T1000 (cell line): ENCODE measurements around the gene ZNF705A.
"Not testable (repeated sequence)": the region's sequence is repeated elsewhere in the genome, so short reads cannot be mapped to it uniquely, and the experiment has no call there.

ENCODE experiments used
- DNase-seq: peaks from one replicate; lab custom pipeline; 2025; ENCODE audit warnings: mixed read lengths; lab: John Stamatoyannopoulos, UW

ZNF705A gene

GRCh38 chr12:8184206-8184605 lies 27.4 kb downstream of the ZNF705A start:
- DNase-seq: not testable (repeated sequence)

- not testable (repeated sequence) for DNase-seq
These were observed 31.3 kb downstream of the ZNF705A start for GRCh38 chr12:8188088-8188487.

GRCh38 chr12:8197685-8198308 lies 41.0 kb downstream of the ZNF705A start:
- DNase-seq: not testable (repeated sequence)

GRCh38 chr12:8218711-8219382 lies 62.0 kb downstream of the ZNF705A start:
- not testable (repeated sequence) for DNase-seq

GRCh38 chr12:8221375-8221774 lies 64.6 kb downstream of the ZNF705A start:
- DNase-seq: not testable (repeated sequence)

GRCh38 chr12:8221844-8222243 lies 65.0 kb downstream of the ZNF705A start:
- DNase-seq: not testable (repeated sequence)

GRCh38 chr12:8222303-8222702 lies 65.5 kb downstream of the ZNF705A start:
- DNase-seq: not testable (repeated sequence)

GRCh38 chr12:8223646-8224045 lies 66.8 kb downstream of the ZNF705A start:
- not testable (repeated sequence) for DNase-seq

GRCh38 chr12:8224782-8225181 lies 68.0 kb downstream of the ZNF705A start:
- DNase-seq: not testable (repeated sequence)

- DNase-seq: no peak
These were observed 69.5 kb downstream of the ZNF705A start for GRCh38 chr12:8226355-8226754.

- DNase-seq: not testable (repeated sequence)
These were observed 70.3 kb downstream of the ZNF705A start, which contains the start of gene FAM90A1 for GRCh38 chr12:8226992-8227731. Gene FAM90A1 (minus strand): TSS chr12:8227618. CDS start chr12:8224832, 2,786 bp downstream.

GRCh38 chr12:8227732-8228077 lies 70.9 kb downstream of the ZNF705A start:
- DNase-seq: not testable (repeated sequence)

- not testable (repeated sequence) for DNase-seq
These were observed 71.8 kb downstream of the ZNF705A start for GRCh38 chr12:8228607-8229006.

GRCh38 chr12:8229486-8229885 lies 72.7 kb downstream of the ZNF705A start:
- DNase-seq: not testable (repeated sequence)
